Stimulated activated CD4-positive, alpha-beta T cell treated with anti-CD3 and anti-CD28 coated beads, Interleukin-1b, Interleukin-23, amount 100 ng/mL, for 24 hours (primary cell): ENCODE results near the gene NBR1.
"Not testable (repeated sequence)": the region's sequence is repeated elsewhere in the genome, so short reads cannot be mapped to it uniquely, and the experiment has no call there.

Source experiments
- DNase-seq, 4 experiments: peaks; one replicate each; pipeline ENCODE4 v3.0.0-alpha.2; 2020; ENCODE audit warnings: low read depth in 4 of 4, low spot score in 1 of 4

The NBR1 gene

GRCh38 chr17:43246456-43246855 is 75.4 kb downstream of the NBR1 start:
- not testable (repeated sequence) for DNase-seq
